ENCODE data around the gene TSHZ2. TPM values are rescaled to one million over a fixed set of nuclear protein-coding genes. Genes with fewer than 3 reads are reported as not detected.

Gene TSHZ2
- total and polyA plus RNA-seq, 2 experiments from 2014 or later = 10.4 to 32.0 TPM

GRCh38 chr20:53004267-53004813 lies 32.2 kb downstream of the TSHZ2 start:
- no peak overlapping the region for H3K27ac ChIP-seq
- H3K4me1 ChIP-seq (ENCODE audit: low read depth) = peaks cover 43% of the 10 kb centered on the region
- no peak for DNase-seq (ENCODE audit: low read depth in 1 of 2, low spot score in 1 of 2)
- H3K4me3 ChIP-seq = no peak overlapping the region
- no peaks in the 10 kb centered on the region for H3K36me3 ChIP-seq
- TF ChIP-seq CTCF (IDR thresholded peaks at IDR 0.05; ENCODE audit: low read depth, low read length) = no peak
- no peaks in the 10 kb centered on the region for H3K27me3 ChIP-seq
- no peaks in the 10 kb centered on the region for H3K9me3 ChIP-seq (ENCODE audit: low read depth)

- no peaks in the 10 kb centered on the region for H3K27me3 ChIP-seq
- no peaks in the 10 kb centered on the region for H3K36me3 ChIP-seq
- no peaks in the 10 kb centered on the region for H3K4me1 ChIP-seq (ENCODE audit: low read depth)
- no peak overlapping the region for H3K4me3 ChIP-seq
- TF ChIP-seq CTCF (IDR thresholded peaks at IDR 0.05; ENCODE audit: low read depth, low read length) = no peak
- no peaks in the 10 kb centered on the region for H3K9me3 ChIP-seq (ENCODE audit: low read depth)
- no peak overlapping the region for H3K27ac ChIP-seq
- DNase-seq (ENCODE audit: low read depth in 1 of 2, low spot score in 1 of 2) = no peak
Measured at GRCh38 chr20:53009979-53010735, 38.0 kb downstream of the TSHZ2 start.

GRCh38 chr20:53011640-53012039 lies 39.5 kb downstream of the TSHZ2 start:
- DNase-seq (ENCODE audit: low read depth in 1 of 2, low spot score in 1 of 2) = no peak
- no peak overlapping the region for H3K4me3 ChIP-seq
- no peaks in the 10 kb centered on the region for H3K36me3 ChIP-seq
- no peak overlapping the region for H3K27ac ChIP-seq
- TF ChIP-seq CTCF (IDR thresholded peaks at IDR 0.05; ENCODE audit: low read depth, low read length) = no peak
- H3K9me3 ChIP-seq (ENCODE audit: low read depth) = no peaks in the 10 kb centered on the region
- H3K27me3 ChIP-seq = no peaks in the 10 kb centered on the region
- H3K4me1 ChIP-seq (ENCODE audit: low read depth) = no peaks in the 10 kb centered on the region

- DNase-seq (ENCODE audit: low read depth in 1 of 2, low spot score in 1 of 2) = no peak
- Histone ChIP-seq H3K9me3 (ENCODE audit: low read depth) (no peaks in the 10 kb centered on the region), H3K4me1 (ENCODE audit: low read depth) (peaks cover 4% of the 10 kb centered on the region), H3K4me3 (no peak overlapping the region), H3K27ac (no peak overlapping the region), H3K27me3 (no peaks in the 10 kb centered on the region), H3K36me3 (no peaks in the 10 kb centered on the region)
- no peak for TF ChIP-seq CTCF (IDR thresholded peaks at IDR 0.05; ENCODE audit: low read depth, low read length)
Measured at GRCh38 chr20:53013183-53013582, 41.0 kb downstream of the TSHZ2 start.

- Histone ChIP-seq H3K36me3 (no peaks in the 10 kb centered on the region), H3K4me3 (no peak overlapping the region), H3K4me1 (ENCODE audit: low read depth) (peaks cover 11% of the 10 kb centered on the region), H3K27me3 (no peaks in the 10 kb centered on the region), H3K9me3 (ENCODE audit: low read depth) (no peaks in the 10 kb centered on the region), H3K27ac (no peak overlapping the region)
- TF ChIP-seq CTCF (IDR thresholded peaks at IDR 0.05; ENCODE audit: low read depth, low read length) = no peak
- DNase-seq (ENCODE audit: low read depth in 1 of 2, low spot score in 1 of 2) = no peak
Measured at GRCh38 chr20:53013847-53014246, 41.7 kb downstream of the TSHZ2 start.

Measured in cardiac muscle cell (in vitro differentiated cells and primary cell).